CD14-positive monocyte (primary cell): ENCODE results near the gene PAX9. TPM values are rescaled to one million over a fixed set of nuclear protein-coding genes. Genes with fewer than 3 reads are reported as not detected.

ENCODE experiments used
- DNase-seq, 3 donors: peaks; one replicate each; pipeline ENCODE4 v3.0.0-alpha.2; 2011 to 2022
- H2AFZ ChIP-seq: 2 replicates; pipeline ENCODE4 v1.6.0; 2012; ENCODE audit warnings: mild to moderate bottlenecking, low read depth, low read length, inconsistent platforms; ENCODE audit not compliant: insufficient read depth, poor library complexity, severe bottlenecking
- H3K27ac ChIP-seq, 2 donors: 1 replicate in 1 of 2; 2 replicates in 1 of 2; pipeline ENCODE4 v1.5.1; 2012 to 2013; ENCODE audit warnings: low read length in 2 of 2, control low read depth in 1 of 2, inconsistent platforms in 1 of 2, low read depth in 1 of 2, mild to moderate bottlenecking in 1 of 2
- H3K27me3 ChIP-seq, 2 donors: one replicate each; pipeline versions ENCODE4 v1.6.0 to v1.6.1; 2011 to 2013; ENCODE audit warnings: low read length in 2 of 2; ENCODE audit not compliant: control insufficient read depth in 2 of 2, insufficient read depth in 2 of 2
- H3K36me3 ChIP-seq, 2 donors: replicated peaks in 1 of 2; 1 replicate in 1 of 2; 2 replicates in 1 of 2; pipeline versions ENCODE4 v1.5.1 to v1.6.1; 2012 to 2013; ENCODE audit warnings: low read length in 2 of 2, control low read depth in 1 of 2, inconsistent platforms in 1 of 2, mild to moderate bottlenecking in 1 of 2; ENCODE audit not compliant: insufficient read depth in 2 of 2, control insufficient read depth in 1 of 2
- H3K4me1 ChIP-seq, 2 donors: 1 replicate in 1 of 2; 2 replicates in 1 of 2; pipeline versions ENCODE4 v1.5.1 to v1.6.1; 2012 to 2013; ENCODE audit warnings: low read length in 2 of 2, control low read depth in 1 of 2, inconsistent platforms in 1 of 2, mild to moderate bottlenecking in 1 of 2, moderate library complexity in 1 of 2; ENCODE audit not compliant: insufficient read depth in 2 of 2, control insufficient read depth in 1 of 2
- H3K4me2 ChIP-seq: replicated peaks from 2 replicates; pipeline ENCODE3; 2012; ENCODE audit warnings: low read length, moderate library complexity, mild to moderate bottlenecking; ENCODE audit not compliant: poor library complexity, severe bottlenecking; ENCODE audit errors: extremely low read depth
- H3K4me3 ChIP-seq, 3 experiments: fragments of 200-600 bp in 1 of 3; sonication (generic) in 1 of 3; replicated peaks in 1 of 3; 1 replicate in 2 of 3; 2 replicates in 1 of 3; pipeline ENCODE4 v1.5.1; 2011 to 2013; ENCODE audit warnings: low read length in 3 of 3, mild to moderate bottlenecking in 3 of 3, control low read depth in 2 of 3, low read depth in 2 of 3, inconsistent platforms in 1 of 3, moderate library complexity in 1 of 3
- H3K79me2 ChIP-seq: 2 replicates; pipeline ENCODE4 v1.6.0; 2012; ENCODE audit warnings: mild to moderate bottlenecking, control low read depth, inconsistent platforms, low read length, moderate library complexity; ENCODE audit not compliant: insufficient read depth
- H3K9ac ChIP-seq: 2 replicates; pipeline ENCODE4 v1.6.0; 2017; ENCODE audit warnings: low read length, mild to moderate bottlenecking; ENCODE audit not compliant: insufficient read depth, poor library complexity, severe bottlenecking
- H3K9me3 ChIP-seq, 2 donors: replicated peaks in 1 of 2; 1 replicate in 1 of 2; 2 replicates in 1 of 2; pipeline versions ENCODE4 v1.5.1 to v1.6.1; 2012 to 2013; ENCODE audit warnings: low read length in 2 of 2, control low read depth in 1 of 2; ENCODE audit not compliant: control insufficient read depth in 1 of 2, insufficient read depth in 1 of 2
- H4K20me1 ChIP-seq: 2 replicates; pipeline ENCODE4 v1.6.0; 2012; ENCODE audit warnings: mild to moderate bottlenecking, low read length, control low read depth, moderate library complexity; ENCODE audit not compliant: insufficient read depth
- H3K27ac Mint-ChIP-seq, 7 donors: one replicate each; pipeline ENCODE4 v1.8.0; 2020; ENCODE audit warnings: mild to moderate bottlenecking in 7 of 7, mixed read lengths in 7 of 7, moderate library complexity in 6 of 7, inconsistent platforms in 2 of 7
- H3K27me3 Mint-ChIP-seq, 3 donors: one replicate each; pipeline ENCODE4 v1.8.0; 2021 to 2022; ENCODE audit warnings: low read depth in 3 of 3, mild to moderate bottlenecking in 3 of 3, mixed read lengths in 3 of 3, moderate library complexity in 3 of 3, inconsistent platforms in 1 of 3
- H3K36me3 Mint-ChIP-seq, 2 donors: one replicate each; pipeline ENCODE4 v1.8.0; 2020; ENCODE audit warnings: mixed read lengths in 2 of 2, inconsistent platforms in 1 of 2, mild to moderate bottlenecking in 1 of 2
- H3K4me1 Mint-ChIP-seq: one replicate; pipeline ENCODE4 v1.8.0; 2020; ENCODE audit warnings: mild to moderate bottlenecking, mixed read lengths
- H3K4me3 Mint-ChIP-seq, 2 donors: one replicate each; pipeline ENCODE4 v1.8.0; 2020; ENCODE audit warnings: mild to moderate bottlenecking in 2 of 2, mixed read lengths in 2 of 2, moderate library complexity in 1 of 2
- H3K9me3 Mint-ChIP-seq, 7 donors: one replicate each; pipeline ENCODE4 v1.8.0; 2020 to 2022; ENCODE audit warnings: mixed read lengths in 7 of 7, mild to moderate bottlenecking in 6 of 7, moderate library complexity in 6 of 7, inconsistent platforms in 2 of 7
- WGBS: methylation state at CpG from one replicate; pipeline ENCODE4 v1.1.5; 2013; ENCODE audit warnings: missing lambda C conversion rate; ENCODE audit not compliant: insufficient coverage; 5-methylcytosine and 5-hydroxymethylcytosine counted together
- intact Hi-C, 2 donors: fragments of 100-400 bp; cut with micrococcal nuclease; formaldehyde crosslinking; loops; one replicate each; pipeline versions ENCODE4 v1.15.0 to v1.15.1; 2023
- polyA plus RNA-seq, 3 donors: library from polyadenylated mRNA; depleted of rRNA in 1 of 3; unstranded in 2 of 3; stranded (reverse) in 1 of 3; fragments of 300-500 nt in 2 of 3; fragments of >200 nt in 1 of 3; fragmentation: Illumina TruSeq in 2 of 3; gene quantifications; 1 replicate in 2 of 3; 2 replicates in 1 of 3; pipeline ENCODE4 v1.2.3, GENCODE V29; 2012 to 2021
- TF ChIP-seq, protein P1 (sequence below): fragments of 200-600 bp; IDR thresholded peaks from one replicate; pipeline ENCODE4 v1.8.0; 2022; ENCODE audit warnings: antibody characterized with exemption, mild to moderate bottlenecking

PAX9 gene
- polyA plus RNA-seq, 3 donors: not detected

DNA sequence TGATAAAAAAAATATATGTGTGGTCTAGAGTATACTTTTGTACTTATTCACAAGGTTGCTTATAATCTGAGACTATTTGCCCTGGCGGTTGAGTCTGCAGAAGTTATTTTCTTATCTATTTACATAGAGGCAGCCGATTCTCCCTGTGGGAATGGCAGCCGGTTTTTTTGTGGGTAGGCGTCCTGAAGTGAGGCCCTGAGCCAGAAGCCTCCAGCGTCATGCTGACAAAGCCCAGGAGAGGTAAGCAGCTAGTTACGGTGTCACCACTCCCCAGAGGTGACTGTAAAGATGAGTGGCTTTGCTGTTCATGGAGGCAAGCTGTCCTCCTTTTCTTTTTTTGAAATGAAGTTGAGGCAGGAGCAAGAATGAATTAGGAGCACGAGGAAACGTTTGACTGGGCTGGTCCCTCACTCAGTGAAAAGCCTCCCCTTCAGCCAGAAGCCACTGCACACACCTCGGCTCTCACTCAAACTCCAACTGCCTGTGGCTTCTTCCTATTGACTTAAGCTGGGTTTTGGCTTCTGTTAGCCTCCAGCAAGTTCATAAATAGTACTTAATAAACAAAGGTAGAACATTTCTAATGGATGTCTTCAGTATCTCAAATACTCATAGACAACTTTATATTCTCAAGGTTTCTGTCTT is 21.5 kb downstream of the PAX9 start:
- TF ChIP-seq, protein P1, sequence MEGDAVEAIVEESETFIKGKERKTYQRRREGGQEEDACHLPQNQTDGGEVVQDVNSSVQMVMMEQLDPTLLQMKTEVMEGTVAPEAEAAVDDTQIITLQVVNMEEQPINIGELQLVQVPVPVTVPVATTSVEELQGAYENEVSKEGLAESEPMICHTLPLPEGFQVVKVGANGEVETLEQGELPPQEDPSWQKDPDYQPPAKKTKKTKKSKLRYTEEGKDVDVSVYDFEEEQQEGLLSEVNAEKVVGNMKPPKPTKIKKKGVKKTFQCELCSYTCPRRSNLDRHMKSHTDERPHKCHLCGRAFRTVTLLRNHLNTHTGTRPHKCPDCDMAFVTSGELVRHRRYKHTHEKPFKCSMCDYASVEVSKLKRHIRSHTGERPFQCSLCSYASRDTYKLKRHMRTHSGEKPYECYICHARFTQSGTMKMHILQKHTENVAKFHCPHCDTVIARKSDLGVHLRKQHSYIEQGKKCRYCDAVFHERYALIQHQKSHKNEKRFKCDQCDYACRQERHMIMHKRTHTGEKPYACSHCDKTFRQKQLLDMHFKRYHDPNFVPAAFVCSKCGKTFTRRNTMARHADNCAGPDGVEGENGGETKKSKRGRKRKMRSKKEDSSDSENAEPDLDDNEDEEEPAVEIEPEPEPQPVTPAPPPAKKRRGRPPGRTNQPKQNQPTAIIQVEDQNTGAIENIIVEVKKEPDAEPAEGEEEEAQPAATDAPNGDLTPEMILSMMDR: no peak
- H3K27ac ChIP-seq: no peak overlapping the region
- 89% methylated on average over 5 of the region's 9 CpGs for WGBS
- no peaks in the 10 kb centered on the region for H3K4me1 Mint-ChIP-seq
- H3K36me3 Mint-ChIP-seq: no peaks in the 10 kb centered on the region
- no peak overlapping the region for H3K27ac Mint-ChIP-seq
- H3K27me3 Mint-ChIP-seq: peaks cover 3 to 6% (median 3%) of the 10 kb centered on the region in 3 donors
- H3K79me2 ChIP-seq: no peaks in the 10 kb centered on the region
- no peaks in the 10 kb centered on the region for H3K4me1 ChIP-seq
- H4K20me1 ChIP-seq: no peaks in the 10 kb centered on the region
- no peak overlapping the region for H3K9ac ChIP-seq
- no peak overlapping the region for H3K4me3 ChIP-seq
- no peak overlapping the region for H2AFZ ChIP-seq
- intact Hi-C loops: no loop called here
- DNase-seq: no peak
- H3K9me3 Mint-ChIP-seq: peaks cover 0 to 2% (median 0%) of the 10 kb centered on the region in 7 donors
- no peaks in the 10 kb centered on the region for H3K9me3 ChIP-seq
- no peak overlapping the region for H3K4me2 ChIP-seq
- H3K36me3 ChIP-seq: no peaks in the 10 kb centered on the region
- H3K27me3 ChIP-seq: peaks cover 0 to 8% of the 10 kb centered on the region in 2 donors
- H3K4me3 Mint-ChIP-seq: no peak overlapping the region

DNA sequence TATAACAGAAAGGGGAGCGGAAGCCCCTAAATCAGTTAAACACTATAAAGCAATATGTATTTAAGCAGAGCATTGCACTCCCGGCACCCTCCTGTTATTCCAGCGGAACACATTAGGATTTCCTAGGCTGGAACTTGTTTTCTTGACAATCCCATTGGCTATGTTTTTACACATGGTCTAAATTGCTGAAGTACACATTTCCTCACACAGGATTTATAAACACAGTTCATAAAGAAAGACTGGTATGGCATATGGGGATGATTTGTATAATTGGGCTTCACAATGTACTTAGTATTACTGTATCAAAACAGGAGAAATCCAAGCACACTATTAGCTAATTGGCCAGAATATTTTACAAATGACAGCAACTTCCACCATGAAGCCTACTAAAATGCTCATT is 23.3 kb downstream of the PAX9 start:
- no peak overlapping the region for H3K27ac ChIP-seq
- H3K36me3 Mint-ChIP-seq: no peaks in the 10 kb centered on the region
- no peak overlapping the region for H2AFZ ChIP-seq
- H3K9me3 ChIP-seq: no peaks in the 10 kb centered on the region
- no peak overlapping the region for H3K4me3 Mint-ChIP-seq
- H3K4me1 Mint-ChIP-seq: no peaks in the 10 kb centered on the region
- DNase-seq: no peak
- H3K4me1 ChIP-seq: no peaks in the 10 kb centered on the region
- H3K9me3 Mint-ChIP-seq: peaks cover 0 to 5% (median 0%) of the 10 kb centered on the region in 7 donors
- H3K4me2 ChIP-seq: no peak overlapping the region
- peaks cover 0 to 2% of the 10 kb centered on the region in 2 donors for H3K27me3 ChIP-seq
- no peak overlapping the region for H3K4me3 ChIP-seq
- TF ChIP-seq, protein P1: no peak
- H3K36me3 ChIP-seq: no peaks in the 10 kb centered on the region
- no peak overlapping the region for H3K27ac Mint-ChIP-seq
- WGBS: 100% methylated on average over 1 of the region's 3 CpGs
- intact Hi-C loops: no loop called here
- H3K9ac ChIP-seq: no peak overlapping the region
- H3K79me2 ChIP-seq: no peaks in the 10 kb centered on the region
- H3K27me3 Mint-ChIP-seq: peaks cover 2 to 4% (median 3%) of the 10 kb centered on the region in 3 donors
- H4K20me1 ChIP-seq: no peaks in the 10 kb centered on the region
